ENCODE measurements around the gene ISLR.

The ISLR gene

DNA sequence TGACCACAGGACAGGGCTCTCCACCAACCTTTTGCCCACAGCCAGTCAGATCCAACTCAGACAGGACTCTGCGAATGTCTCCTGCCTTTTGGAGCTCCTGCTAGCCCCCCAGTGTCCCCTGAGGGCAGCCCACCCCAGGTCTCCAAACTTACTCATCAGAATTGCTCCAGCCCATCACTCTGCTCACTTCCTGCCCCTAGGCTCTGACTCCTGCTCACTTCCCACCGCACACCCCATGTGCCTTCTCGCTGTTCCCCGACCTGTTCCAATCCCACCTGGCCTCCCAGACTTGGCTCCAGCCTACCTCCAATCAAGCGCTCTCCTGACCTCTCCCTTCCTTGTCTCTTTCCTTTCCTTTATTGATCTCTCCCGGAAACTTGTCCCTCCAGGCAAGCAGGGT, 35.0 kb downstream of the ISLR start:
- DNase-seq (ENCODE audit: low read depth): no peak
- TF ChIP-seq, protein P1, sequence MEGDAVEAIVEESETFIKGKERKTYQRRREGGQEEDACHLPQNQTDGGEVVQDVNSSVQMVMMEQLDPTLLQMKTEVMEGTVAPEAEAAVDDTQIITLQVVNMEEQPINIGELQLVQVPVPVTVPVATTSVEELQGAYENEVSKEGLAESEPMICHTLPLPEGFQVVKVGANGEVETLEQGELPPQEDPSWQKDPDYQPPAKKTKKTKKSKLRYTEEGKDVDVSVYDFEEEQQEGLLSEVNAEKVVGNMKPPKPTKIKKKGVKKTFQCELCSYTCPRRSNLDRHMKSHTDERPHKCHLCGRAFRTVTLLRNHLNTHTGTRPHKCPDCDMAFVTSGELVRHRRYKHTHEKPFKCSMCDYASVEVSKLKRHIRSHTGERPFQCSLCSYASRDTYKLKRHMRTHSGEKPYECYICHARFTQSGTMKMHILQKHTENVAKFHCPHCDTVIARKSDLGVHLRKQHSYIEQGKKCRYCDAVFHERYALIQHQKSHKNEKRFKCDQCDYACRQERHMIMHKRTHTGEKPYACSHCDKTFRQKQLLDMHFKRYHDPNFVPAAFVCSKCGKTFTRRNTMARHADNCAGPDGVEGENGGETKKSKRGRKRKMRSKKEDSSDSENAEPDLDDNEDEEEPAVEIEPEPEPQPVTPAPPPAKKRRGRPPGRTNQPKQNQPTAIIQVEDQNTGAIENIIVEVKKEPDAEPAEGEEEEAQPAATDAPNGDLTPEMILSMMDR (IDR thresholded peaks at IDR 0.05; ENCODE audit: low read length, missing control alignments): no peak
- H3K4me3 ChIP-seq (replicated peaks; ENCODE audit: low read depth, low read length): no peak overlapping the region

DNA sequence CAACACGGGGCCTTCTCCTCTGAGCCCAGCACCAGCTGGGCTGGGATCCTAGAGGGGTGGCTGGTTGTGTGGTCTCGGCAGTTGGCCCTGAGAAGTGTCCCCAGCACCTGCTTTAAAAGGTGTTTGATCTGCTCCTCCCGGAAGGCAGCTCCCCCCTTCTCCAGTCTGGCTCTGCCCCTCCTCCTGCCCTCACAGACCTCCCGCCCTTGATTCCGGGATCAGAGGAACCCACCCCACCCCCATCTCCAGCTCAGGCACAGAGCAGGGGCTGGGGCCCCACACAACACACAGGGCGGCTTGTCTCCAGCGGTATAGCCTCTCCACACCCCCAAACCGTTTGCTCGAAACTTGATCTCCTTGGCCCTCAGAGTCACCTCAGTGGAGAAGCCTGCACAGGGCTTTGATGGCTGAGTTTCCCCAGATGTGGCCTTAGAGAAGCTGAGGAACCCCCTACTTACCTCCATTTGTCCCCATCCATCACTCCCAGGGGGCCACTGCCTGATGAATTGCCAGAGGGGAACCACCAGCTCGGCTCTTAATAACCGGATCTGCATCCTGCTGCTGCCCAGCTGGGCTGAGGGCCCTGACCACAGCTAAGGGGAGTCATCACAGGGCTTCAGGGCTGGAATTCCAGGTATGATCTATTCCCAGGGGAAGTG, 35.5 kb downstream of the ISLR start:
- DNase-seq (ENCODE audit: low read depth): peak; percentile 45
- H3K4me3 ChIP-seq (replicated peaks; ENCODE audit: low read depth, low read length): no peak overlapping the region
- TF ChIP-seq, protein P1 (IDR thresholded peaks at IDR 0.05; ENCODE audit: low read length, missing control alignments): no peak

- TF ChIP-seq, protein P1 (IDR thresholded peaks at IDR 0.05; ENCODE audit: low read length, missing control alignments): no peak
- H3K4me3 ChIP-seq (replicated peaks; ENCODE audit: low read depth, low read length): no peak overlapping the region
- DNase-seq (ENCODE audit: low read depth): no peak
These were observed 36.0 kb downstream of the ISLR start for GRCh38 chr15:74209560-74209958.

DNA sequence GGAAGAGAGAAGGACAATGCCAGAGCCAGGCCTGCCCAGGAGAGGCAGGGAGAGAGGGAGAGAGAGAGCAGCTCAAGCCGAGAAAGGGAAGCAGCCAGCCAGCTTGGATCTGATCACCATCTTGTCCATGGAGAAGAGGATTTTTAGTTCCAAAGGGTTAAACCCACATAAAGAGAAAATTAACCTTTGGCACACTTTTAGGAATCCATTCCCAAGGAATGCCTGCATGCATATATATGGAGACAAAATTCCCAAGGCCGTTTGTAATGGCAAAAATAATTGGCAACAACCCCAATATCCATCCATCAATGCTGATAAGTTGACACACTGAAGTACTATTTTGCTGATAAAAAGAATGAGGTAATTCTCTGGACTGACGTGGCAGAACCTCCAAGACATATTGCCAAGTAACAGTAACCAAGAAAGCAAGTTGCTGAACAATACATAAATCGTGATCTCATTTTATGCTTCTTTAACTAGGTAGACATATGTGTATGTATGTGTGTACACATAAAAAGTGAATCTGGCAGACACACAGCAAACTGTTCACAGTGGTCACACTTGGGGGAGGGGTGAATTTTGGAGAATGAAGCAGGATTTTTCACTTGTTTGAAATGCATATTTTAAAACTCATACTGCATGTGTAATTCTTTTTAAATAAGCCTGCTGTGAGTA, 36.6 kb downstream of the ISLR start:
- H3K4me3 ChIP-seq (replicated peaks; ENCODE audit: low read depth, low read length): no peak overlapping the region
- DNase-seq (ENCODE audit: low read depth): peak; percentile 97
- TF ChIP-seq, protein P1 (IDR thresholded peaks at IDR 0.05; ENCODE audit: low read length, missing control alignments): no peak

DNA sequence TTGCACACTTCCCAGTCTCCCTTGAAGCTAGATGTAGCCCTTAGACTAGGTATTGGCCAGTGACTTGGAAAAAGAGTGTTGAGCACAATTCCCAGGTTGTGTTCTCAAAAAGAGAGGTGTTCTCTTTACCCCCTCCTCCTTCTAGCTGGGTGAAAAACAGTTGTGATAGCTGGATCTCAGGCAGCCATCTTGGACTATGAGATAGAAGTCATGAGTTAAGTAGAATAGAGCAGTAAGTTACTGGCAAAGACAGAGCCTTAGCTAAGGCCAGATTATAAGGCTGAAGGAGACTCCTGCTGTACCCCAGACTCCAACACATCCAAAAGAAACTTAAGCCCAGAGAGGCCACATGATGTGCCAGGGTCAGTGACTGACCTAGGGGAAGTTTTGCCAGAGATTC, 37.2 kb downstream of the ISLR start:
- no peak overlapping the region for H3K4me3 ChIP-seq (replicated peaks; ENCODE audit: low read depth, low read length)
- TF ChIP-seq, protein P1 (IDR thresholded peaks at IDR 0.05; ENCODE audit: low read length, missing control alignments): no peak
- DNase-seq (ENCODE audit: low read depth): no peak

DNA sequence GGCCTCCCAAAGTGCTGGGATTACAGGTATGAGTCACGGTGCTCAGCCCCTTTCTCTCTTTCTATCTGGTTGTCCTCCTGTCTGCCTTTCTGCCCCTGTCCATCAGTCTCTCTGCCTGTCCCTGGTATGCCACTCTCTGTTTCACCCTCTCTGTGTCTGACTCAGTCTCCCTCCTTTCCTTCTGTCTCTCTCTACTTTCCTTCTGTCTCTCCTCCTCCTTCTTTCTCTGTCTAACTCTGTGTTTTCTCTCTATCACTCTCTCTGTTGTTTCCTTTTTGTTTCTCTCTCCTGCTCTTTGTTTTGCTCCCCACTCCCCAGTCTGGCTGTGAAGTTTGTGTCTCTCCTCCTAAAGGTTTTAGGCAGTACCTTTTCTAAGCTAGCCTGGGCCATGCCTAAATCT, 38.1 kb downstream of the ISLR start:
- no peak overlapping the region for H3K4me3 ChIP-seq (replicated peaks; ENCODE audit: low read depth, low read length)
- no peak for DNase-seq (ENCODE audit: low read depth)
- TF ChIP-seq, protein P1 (IDR thresholded peaks at IDR 0.05; ENCODE audit: low read length, missing control alignments): no peak

DNA sequence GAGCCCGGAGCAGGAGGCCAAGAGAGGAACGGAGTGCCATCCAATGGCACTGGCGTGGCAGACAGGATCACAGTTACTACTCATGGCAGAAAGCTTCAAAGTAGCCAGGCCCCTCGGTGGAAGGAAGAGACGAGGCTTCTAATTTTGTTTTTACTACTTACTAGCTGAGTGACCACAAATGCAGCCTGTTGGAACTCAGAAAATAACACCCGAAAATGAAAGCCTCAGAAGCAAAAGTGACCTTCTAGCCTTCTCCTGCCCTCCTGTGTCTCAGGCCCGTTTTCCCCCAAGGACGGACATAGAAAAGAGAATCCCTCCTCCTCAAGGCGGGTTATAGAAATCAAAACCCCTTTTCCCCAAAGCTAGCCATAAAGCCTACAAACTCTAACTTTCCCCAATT, 39.0 kb downstream of the ISLR start:
- DNase-seq (ENCODE audit: low read depth): no peak
- H3K4me3 ChIP-seq (replicated peaks; ENCODE audit: low read depth, low read length): no peak overlapping the region
- TF ChIP-seq, protein P1 (IDR thresholded peaks at IDR 0.05; ENCODE audit: low read length, missing control alignments): no peak

All from fibroblast of pulmonary artery (primary cell).